A673 (cell line): ENCODE results near the gene FUBP1. TPM values are rescaled to one million over a fixed set of nuclear protein-coding genes. Genes with fewer than 3 reads are reported as not detected.
"Not testable (repeated sequence)": the region's sequence is repeated elsewhere in the genome, so short reads cannot be mapped to it uniquely, and the experiment has no call there.

Experiments
- BruUV-seq: library from RNA; stranded (reverse); fragments of 400-500 nt; replicated peaks from 2 replicates; lab custom pipeline; 2021; lab: Mats Ljungman, UMichigan
- CTCF ChIA-PET: fragments of 300-600 bp; sonication (Branson Sonifier 250); formaldehyde crosslinking; loops from one replicate; lab custom pipeline; 2022; ENCODE audit warnings: antibody characterized with exemption; lab: Charles Lee
- POLR2A ChIA-PET: fragments of 300-600 bp; sonication (Branson Sonifier 250); formaldehyde crosslinking; loops from one replicate; lab custom pipeline; 2022; ENCODE audit warnings: antibody characterized with exemption; ENCODE audit not compliant: low non-redundant PET; lab: Charles Lee
- DNase-seq: peaks from one replicate; pipeline ENCODE4 v3.0.0-alpha.2; 2015; ENCODE audit warnings: low spot score
- H3K27ac ChIP-seq: fragments of 200-600 bp; sonication (generic); 2 replicates; pipeline ENCODE4 v1.5.1; 2016; ENCODE audit warnings: mixed run types, low read depth, mild to moderate bottlenecking, mixed read lengths, antibody characterized with exemption, low read length; ENCODE audit not compliant: poor library complexity, severe bottlenecking
- H3K27me3 ChIP-seq: fragments of 200-600 bp; sonication (generic); replicated peaks from 2 replicates; pipeline ENCODE4 v1.6.1; 2017; ENCODE audit warnings: mixed run types, low read depth, mild to moderate bottlenecking, mixed read lengths, antibody characterized with exemption, low read length; ENCODE audit not compliant: insufficient read depth, poor library complexity
- H3K36me3 ChIP-seq: fragments of 200-600 bp; sonication (generic); 2 replicates; pipeline ENCODE4 v1.6.1; 2016; ENCODE audit warnings: mixed run types, mild to moderate bottlenecking, mixed read lengths, antibody characterized with exemption, low read length; ENCODE audit not compliant: insufficient read depth, poor library complexity, severe bottlenecking
- H3K4me1 ChIP-seq: fragments of 200-600 bp; sonication (generic); 2 replicates; pipeline ENCODE4 v1.6.1; 2017; ENCODE audit warnings: mixed run types, mild to moderate bottlenecking, mixed read lengths, antibody characterized with exemption, low read length; ENCODE audit not compliant: insufficient read depth, poor library complexity, severe bottlenecking
- H3K4me3 ChIP-seq: fragments of 200-600 bp; sonication (generic); 2 replicates; pipeline ENCODE4 v1.5.1; 2016; ENCODE audit warnings: low read depth, mixed run types, mild to moderate bottlenecking, mixed read lengths, low read length; ENCODE audit not compliant: poor library complexity, severe bottlenecking
- H3K9me3 ChIP-seq: fragments of 200-600 bp; sonication (generic); 2 replicates; pipeline ENCODE4 v1.6.1; 2016; ENCODE audit warnings: mixed run types, low read depth, mild to moderate bottlenecking, mixed read lengths, antibody characterized with exemption, low read length; ENCODE audit not compliant: poor library complexity, severe bottlenecking
- CTCF ChIP-seq: fragments of 300-800, 200-600 bp; sonication (generic); conservative IDR thresholded peaks from 2 replicates; pipeline ENCODE4 v1.5.1; 2017; ENCODE audit warnings: low read depth, mild to moderate bottlenecking, antibody characterized with exemption, low read length, moderate library complexity, mixed read lengths
- EZH2 ChIP-seq: fragments of 200-600 bp; sonication (generic); IDR thresholded peaks from 2 replicates; pipeline ENCODE4 v1.6.1; 2017; ENCODE audit warnings: borderline replicate concordance, low read depth, mild to moderate bottlenecking, mixed read lengths, antibody characterized with exemption, low read length; ENCODE audit not compliant: poor library complexity, severe bottlenecking
- intact Hi-C: fragments of 100-400 bp; cut with micrococcal nuclease; formaldehyde crosslinking; loops from one replicate; pipeline ENCODE4 v1.10.0; 2022; ENCODE audit not compliant: unreplicated experiment
- total RNA-seq: library from RNA; stranded (reverse); gene quantifications from 2 replicates; pipeline ENCODE4 v1.2.3, GENCODE V29; 2021

FUBP1 gene
- total RNA-seq, 1 experiment from 2014 or later, result 213 TPM

GRCh38 chr1:77986810-77987209 lies 7.9 kb upstream of the FUBP1 start:
- Histone ChIP-seq H3K36me3 (no peaks in the 10 kb centered on the region), H3K27me3 (no peaks in the 10 kb centered on the region), H3K9me3 (no peaks in the 10 kb centered on the region), H3K4me1 (peaks cover 3% of the 10 kb centered on the region), H3K4me3 (no peak overlapping the region), H3K27ac (no peak overlapping the region)
- no peak for DNase-seq
- intact Hi-C loops, result no loop called here
- CTCF ChIA-PET, result no interaction called here
- no TSS peak for BruUV-seq
- no peak for TF ChIP-seq EZH2
- no peak for TF ChIP-seq CTCF
- POLR2A ChIA-PET, result interaction anchor here (0.6 kb wide), 1 partner anchor 18 kb away, joined by 4 read pairs; the partner anchor contains the start of gene DNAJB4

- Histone ChIP-seq H3K36me3 (no peaks in the 10 kb centered on the region), H3K27me3 (no peaks in the 10 kb centered on the region), H3K4me3 (no peak overlapping the region), H3K4me1 (peaks cover 18% of the 10 kb centered on the region), H3K27ac (no peak overlapping the region), H3K9me3 (no peaks in the 10 kb centered on the region)
- CTCF ChIA-PET, result no interaction called here
- no peak for DNase-seq
- TF ChIP-seq CTCF, result no peak
- TF ChIP-seq EZH2, result no peak
- POLR2A ChIA-PET, result interaction anchor here (0.8 kb wide), 1 partner anchor 15 kb away, joined by 3 read pairs; no protein-coding TSS in a partner anchor
- BruUV-seq, result no TSS peak
- intact Hi-C loops, result no loop called here
Observed at GRCh38 chr1:77984629-77985028, 5.8 kb upstream of the FUBP1 start.

- no peaks in the 10 kb centered on the region for H3K9me3 ChIP-seq
- no TSS peak for BruUV-seq
- H3K4me3 ChIP-seq, result no peak overlapping the region
- H3K27me3 ChIP-seq, result no peaks in the 10 kb centered on the region
- no peak overlapping the region for H3K27ac ChIP-seq
- peaks cover 18% of the 10 kb centered on the region for H3K4me1 ChIP-seq
- no peaks in the 10 kb centered on the region for H3K36me3 ChIP-seq
- TF ChIP-seq EZH2 (no peak), CTCF (no peak)
- CTCF ChIA-PET, result no interaction called here
- POLR2A ChIA-PET, result interaction anchor here (0.8 kb wide), 1 partner anchor 16 kb away, joined by 3 read pairs; no protein-coding TSS in a partner anchor
- no peak for DNase-seq
- intact Hi-C loops, result no loop called here
Observed at GRCh38 chr1:77983997-77984355, 5.1 kb upstream of the FUBP1 start.

GRCh38 chr1:77983352-77983996 lies 4.6 kb upstream of the FUBP1 start:
- H3K27ac ChIP-seq, BruUV-seq, DNase-seq, H3K27me3 ChIP-seq, POLR2A ChIA-PET, H3K4me3 ChIP-seq, CTCF ChIA-PET, H3K9me3 ChIP-seq, intact Hi-C loops, H3K36me3 ChIP-seq: not testable (repeated sequence)
- H3K4me1 ChIP-seq, result peaks cover 18% of the 10 kb centered on the region
